Calu3 (cell line): Measurements from ENCODE around the gene OCA2. TPM values are rescaled to one million over a fixed set of nuclear protein-coding genes. Genes with fewer than 3 reads are reported as not detected.
"Not testable (repeated sequence)": the region's sequence is repeated elsewhere in the genome, so short reads cannot be mapped to it uniquely, and the experiment has no call there.

Experiments used
- BruUV-seq: library from RNA; stranded (reverse); fragments of 400-500 nt; replicated peaks from 2 replicates; lab custom pipeline; 2021; lab: Mats Ljungman, UMichigan
- CTCF ChIA-PET: fragments of 300-600 bp; sonication (Branson Sonifier 250); formaldehyde crosslinking; loops from one replicate; lab custom pipeline; 2022; ENCODE audit warnings: antibody characterized with exemption; lab: Charles Lee
- DNase-seq: peaks from one replicate; pipeline ENCODE4 v3.0.0; 2022
- H3K27ac Mint-ChIP-seq: one replicate; pipeline ENCODE4 v1.8.0; 2022; ENCODE audit warnings: mixed read lengths; ENCODE audit not compliant: unreplicated experiment
- H3K27me3 Mint-ChIP-seq: one replicate; pipeline ENCODE4 v1.8.0; 2022; ENCODE audit warnings: mixed read lengths; ENCODE audit not compliant: unreplicated experiment
- H3K36me3 Mint-ChIP-seq: one replicate; pipeline ENCODE4 v1.8.0; 2022; ENCODE audit warnings: mild to moderate bottlenecking, moderate library complexity, mixed read lengths; ENCODE audit not compliant: insufficient read depth, unreplicated experiment
- H3K4me1 Mint-ChIP-seq: one replicate; pipeline ENCODE4 v1.8.0; 2022; ENCODE audit warnings: mild to moderate bottlenecking, low read depth, mixed read lengths; ENCODE audit not compliant: unreplicated experiment
- H3K4me3 Mint-ChIP-seq: one replicate; pipeline ENCODE4 v1.8.0; 2022; ENCODE audit warnings: mild to moderate bottlenecking, low read depth, moderate library complexity, mixed read lengths; ENCODE audit not compliant: unreplicated experiment
- H3K9me3 Mint-ChIP-seq: one replicate; pipeline ENCODE4 v1.8.0; 2022; ENCODE audit warnings: low read depth, mixed read lengths; ENCODE audit not compliant: unreplicated experiment
- intact Hi-C: fragments of 100-400 bp; cut with micrococcal nuclease; formaldehyde crosslinking; loops from one replicate; pipeline ENCODE4 v1.10.0; 2022; ENCODE audit not compliant: unreplicated experiment
- total RNA-seq: library from RNA; stranded (reverse); gene quantifications from 2 replicates; pipeline ENCODE4 v1.2.3, GENCODE V29; 2022
- TF ChIP-seq, protein P1 (sequence below): fragments of 200-600 bp; IDR thresholded peaks from one replicate; pipeline ENCODE4 v1.8.0; 2022; ENCODE audit warnings: antibody characterized with exemption; ENCODE audit not compliant: unreplicated experiment

The OCA2 gene
- total RNA-seq, 1 experiment from 2014 or later: not detected

DNA sequence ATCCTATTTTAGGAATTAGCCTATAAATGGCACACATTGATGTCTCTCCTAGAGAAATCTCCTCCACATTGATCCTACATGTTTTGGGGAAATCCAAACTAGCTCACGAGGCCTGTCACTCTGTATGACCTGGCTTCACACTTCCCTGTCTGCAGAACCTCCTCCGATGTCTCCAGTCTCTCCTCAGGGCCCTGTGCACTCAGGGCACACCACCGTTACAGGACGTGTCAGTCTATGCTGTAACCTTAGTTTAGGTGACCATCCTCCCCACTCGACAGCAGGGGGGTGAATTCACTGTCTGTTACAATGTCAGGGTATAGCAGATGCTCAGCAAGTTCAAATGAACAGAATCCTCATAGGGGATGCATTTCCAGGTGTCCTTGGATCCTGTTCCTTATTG, 249.1 kb downstream of the OCA2 start:
- H3K9me3 Mint-ChIP-seq: peaks cover 2% of the 10 kb centered on the region
- DNase-seq: no peak
- H3K4me1 Mint-ChIP-seq: no peaks in the 10 kb centered on the region
- CTCF ChIA-PET: no interaction called here
- H3K4me3 Mint-ChIP-seq: no peak overlapping the region
- TF ChIP-seq, protein P1, sequence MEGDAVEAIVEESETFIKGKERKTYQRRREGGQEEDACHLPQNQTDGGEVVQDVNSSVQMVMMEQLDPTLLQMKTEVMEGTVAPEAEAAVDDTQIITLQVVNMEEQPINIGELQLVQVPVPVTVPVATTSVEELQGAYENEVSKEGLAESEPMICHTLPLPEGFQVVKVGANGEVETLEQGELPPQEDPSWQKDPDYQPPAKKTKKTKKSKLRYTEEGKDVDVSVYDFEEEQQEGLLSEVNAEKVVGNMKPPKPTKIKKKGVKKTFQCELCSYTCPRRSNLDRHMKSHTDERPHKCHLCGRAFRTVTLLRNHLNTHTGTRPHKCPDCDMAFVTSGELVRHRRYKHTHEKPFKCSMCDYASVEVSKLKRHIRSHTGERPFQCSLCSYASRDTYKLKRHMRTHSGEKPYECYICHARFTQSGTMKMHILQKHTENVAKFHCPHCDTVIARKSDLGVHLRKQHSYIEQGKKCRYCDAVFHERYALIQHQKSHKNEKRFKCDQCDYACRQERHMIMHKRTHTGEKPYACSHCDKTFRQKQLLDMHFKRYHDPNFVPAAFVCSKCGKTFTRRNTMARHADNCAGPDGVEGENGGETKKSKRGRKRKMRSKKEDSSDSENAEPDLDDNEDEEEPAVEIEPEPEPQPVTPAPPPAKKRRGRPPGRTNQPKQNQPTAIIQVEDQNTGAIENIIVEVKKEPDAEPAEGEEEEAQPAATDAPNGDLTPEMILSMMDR: no peak
- H3K36me3 Mint-ChIP-seq: no peaks in the 10 kb centered on the region
- BruUV-seq: no TSS peak
- H3K27ac Mint-ChIP-seq: no peak overlapping the region
- intact Hi-C loops: no loop called here
- H3K27me3 Mint-ChIP-seq: no peaks in the 10 kb centered on the region

DNA sequence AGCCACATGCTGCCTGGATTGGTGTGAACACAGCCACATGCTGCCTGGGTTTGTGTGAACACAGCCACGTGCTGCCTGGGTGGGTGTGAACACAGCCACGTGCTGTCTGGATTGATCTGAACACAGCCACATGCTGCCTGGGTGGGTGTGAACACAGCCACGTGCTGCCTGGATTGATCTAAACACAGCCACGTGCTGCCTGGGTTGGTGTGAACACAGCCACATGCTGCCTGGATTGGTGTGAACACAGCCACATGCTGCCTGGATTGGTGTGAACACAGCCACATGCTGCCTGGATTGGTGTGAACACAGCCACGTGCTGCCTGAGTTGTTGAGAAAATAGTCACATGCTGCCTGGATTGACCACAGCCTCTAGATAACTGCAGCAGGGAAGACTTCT, 250.2 kb downstream of the OCA2 start:
- H3K27ac Mint-ChIP-seq, H3K36me3 Mint-ChIP-seq, DNase-seq, H3K9me3 Mint-ChIP-seq, H3K4me1 Mint-ChIP-seq, H3K4me3 Mint-ChIP-seq, H3K27me3 Mint-ChIP-seq, BruUV-seq, CTCF ChIA-PET, intact Hi-C loops: not testable (repeated sequence)

DNA sequence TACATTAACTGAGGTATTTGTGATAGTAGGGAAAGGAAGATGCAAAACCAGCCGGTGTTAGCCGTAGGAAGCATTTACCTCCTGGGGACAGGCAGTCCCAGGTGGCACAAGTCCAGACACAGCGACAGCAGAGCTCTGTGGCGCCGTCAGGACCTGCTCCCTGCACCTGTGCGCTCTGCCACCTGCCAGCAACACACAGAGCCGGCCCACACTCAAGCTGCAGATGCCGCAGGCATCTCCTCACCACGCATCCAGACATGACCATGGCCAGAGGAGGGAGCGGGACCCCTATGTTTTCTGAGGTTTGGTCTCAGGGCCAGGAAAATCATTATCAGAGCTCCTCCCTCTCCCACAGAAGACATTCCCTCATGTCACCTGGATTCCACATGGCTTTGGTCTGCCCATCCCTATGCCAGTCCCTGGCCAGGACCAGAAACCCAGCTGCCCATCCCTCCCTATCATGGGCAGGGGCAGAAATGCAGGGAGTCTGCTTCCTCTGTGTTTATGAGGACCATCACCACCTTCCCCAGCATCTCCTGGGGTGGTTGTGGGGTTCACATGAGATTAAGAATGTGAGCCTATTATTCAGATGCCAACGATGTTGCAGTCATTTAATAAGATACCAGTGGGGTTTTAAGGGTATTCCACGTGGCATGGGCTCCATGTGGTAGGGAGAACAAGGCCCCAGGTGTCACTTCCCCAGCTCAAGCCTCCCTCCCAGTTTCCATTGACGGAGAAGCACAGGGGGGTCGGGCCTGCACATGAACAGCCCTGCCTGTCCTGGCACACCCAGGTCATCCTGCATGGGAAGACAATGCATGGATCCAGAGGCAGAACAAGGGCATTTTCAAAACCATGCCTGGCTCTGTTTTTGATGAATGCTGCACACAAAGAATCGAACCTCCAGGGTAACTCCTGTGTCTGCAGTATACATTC, 251.1 kb downstream of the OCA2 start:
- Mint-ChIP-seq H3K27me3 (no peaks in the 10 kb centered on the region), H3K4me3 (no peak overlapping the region), H3K9me3 (peaks cover 2% of the 10 kb centered on the region), H3K27ac (no peak overlapping the region), H3K4me1 (no peaks in the 10 kb centered on the region), H3K36me3 (no peaks in the 10 kb centered on the region)
- intact Hi-C loops: no loop called here
- TF ChIP-seq, protein P1: no peak
- CTCF ChIA-PET: no interaction called here
- no TSS peak for BruUV-seq
- no peak for DNase-seq

DNA sequence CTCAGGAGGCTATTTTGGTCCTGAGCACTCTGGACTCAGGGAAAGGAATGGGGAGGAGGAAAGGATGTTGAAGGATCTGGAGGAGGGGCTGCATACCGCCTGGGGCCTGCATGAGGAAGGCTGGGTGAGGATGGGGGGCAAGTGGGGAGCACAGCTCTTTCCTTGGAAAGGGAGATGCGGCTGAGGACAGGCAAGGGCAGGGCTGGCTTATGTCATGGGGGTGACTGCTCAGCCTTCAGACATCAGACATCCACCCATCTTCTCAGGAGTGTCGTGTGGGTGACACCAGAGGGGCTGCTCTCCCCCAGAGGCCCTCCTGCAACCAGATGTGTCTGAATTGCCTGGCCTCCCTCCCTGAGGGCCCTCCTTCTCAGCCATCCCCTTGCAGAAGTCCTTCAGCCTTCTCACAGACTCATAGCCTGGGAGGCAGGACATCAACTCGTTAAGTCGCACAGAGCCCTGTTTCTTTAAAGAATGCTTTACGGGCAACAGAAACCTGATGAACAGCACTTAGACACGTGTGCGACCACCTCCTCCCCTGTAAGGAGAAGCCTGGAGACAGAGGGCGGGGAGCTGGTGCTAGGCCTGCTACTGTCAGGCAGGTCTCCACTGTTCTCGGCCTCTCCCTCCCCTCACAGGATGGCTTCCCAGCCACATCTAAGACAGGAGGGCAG, 252.3 kb downstream of the OCA2 start:
- Mint-ChIP-seq H3K4me1 (no peaks in the 10 kb centered on the region), H3K9me3 (peaks cover 2% of the 10 kb centered on the region), H3K36me3 (no peaks in the 10 kb centered on the region), H3K27me3 (no peaks in the 10 kb centered on the region), H3K27ac (no peak overlapping the region), H3K4me3 (no peak overlapping the region)
- no TSS peak for BruUV-seq
- intact Hi-C loops: no loop called here
- no peak for DNase-seq
- TF ChIP-seq, protein P1: no peak
- CTCF ChIA-PET: no interaction called here
